H9 (cell line): ENCODE measurements around the gene FAM83F. TPM values are rescaled to one million over a fixed set of nuclear protein-coding genes. Genes with fewer than 3 reads are reported as not detected.

Experiments
- DNase-seq: peaks from one replicate; pipeline ENCODE4 v3.0.0-alpha.2; 2017
- H2AFZ ChIP-seq: one replicate; pipeline ENCODE4 v1.6.1; 2013; ENCODE audit warnings: mild to moderate bottlenecking, low read length, control low read depth, moderate library complexity
- H2AK5ac ChIP-seq: 2 replicates; pipeline ENCODE4 v1.6.1; 2013; ENCODE audit warnings: low read length, control low read depth, mixed read lengths; ENCODE audit not compliant: insufficient read length
- H2BK120ac ChIP-seq: one replicate; pipeline ENCODE4 v1.6.1; 2013; ENCODE audit warnings: low read depth, mild to moderate bottlenecking, low read length, control low read depth, inconsistent platforms; ENCODE audit not compliant: poor library complexity, severe bottlenecking
- H2BK12ac ChIP-seq: 2 replicates; pipeline ENCODE4 v1.6.1; 2013; ENCODE audit warnings: low read length, control low read depth, mixed read lengths, low read depth; ENCODE audit not compliant: insufficient read length
- H2BK15ac ChIP-seq: 2 replicates; pipeline ENCODE4 v1.6.1; 2013; ENCODE audit warnings: low read depth, low read length, control low read depth
- H2BK20ac ChIP-seq: one replicate; pipeline ENCODE4 v1.6.1; 2013; ENCODE audit warnings: low read depth, mild to moderate bottlenecking, low read length, control low read depth, inconsistent platforms; ENCODE audit not compliant: poor library complexity, severe bottlenecking
- H2BK5ac ChIP-seq: 2 replicates; pipeline ENCODE4 v1.6.1; 2013; ENCODE audit warnings: low read length, control low read depth, mixed read lengths; ENCODE audit not compliant: insufficient read length
- H3K14ac ChIP-seq: 2 replicates; pipeline ENCODE4 v1.6.1; 2013; ENCODE audit warnings: low read length, control low read depth; ENCODE audit not compliant: insufficient read depth
- H3K18ac ChIP-seq: 2 replicates; pipeline ENCODE4 v1.6.1; 2013; ENCODE audit warnings: low read depth, mild to moderate bottlenecking, mixed read lengths, low read length, control low read depth; ENCODE audit not compliant: insufficient read length
- H3K23ac ChIP-seq: 2 replicates; pipeline ENCODE4 v1.6.1; 2013; ENCODE audit warnings: low read length, control low read depth, mixed read lengths, low read depth; ENCODE audit not compliant: insufficient read length
- H3K23me2 ChIP-seq: 2 replicates; pipeline ENCODE4 v1.6.1; 2013; ENCODE audit warnings: low read depth, mild to moderate bottlenecking, mixed read lengths, low read length, control low read depth; ENCODE audit not compliant: insufficient read length, poor library complexity, severe bottlenecking
- H3K27ac ChIP-seq: 2 replicates; pipeline ENCODE4 v1.5.1; 2013; ENCODE audit warnings: low read length, control low read depth, mixed read lengths, low read depth; ENCODE audit not compliant: insufficient read length
- H3K27me3 ChIP-seq: 2 replicates; pipeline ENCODE4 v1.6.1; 2013; ENCODE audit warnings: low read length, control low read depth, inconsistent platforms; ENCODE audit not compliant: insufficient read depth
- H3K4ac ChIP-seq: 2 replicates; pipeline ENCODE4 v1.6.1; 2013; ENCODE audit warnings: low read depth, mild to moderate bottlenecking, control low read depth, inconsistent platforms, low read length, moderate library complexity
- H3K4me1 ChIP-seq: 2 replicates; pipeline ENCODE4 v1.6.1; 2013; ENCODE audit warnings: low read length, control low read depth, inconsistent platforms; ENCODE audit not compliant: insufficient read depth
- H3K4me2 ChIP-seq: 2 replicates; pipeline ENCODE4 v1.6.1; 2013; ENCODE audit warnings: low read length, control low read depth, mixed read lengths; ENCODE audit not compliant: insufficient read length, insufficient read depth
- H3K56ac ChIP-seq: 2 replicates; pipeline ENCODE4 v1.6.1; 2013; ENCODE audit warnings: low read depth, mild to moderate bottlenecking, mixed read lengths, low read length, control low read depth; ENCODE audit not compliant: insufficient read length
- H3K79me1 ChIP-seq: 2 replicates; pipeline ENCODE4 v1.6.1; 2013; ENCODE audit warnings: low read depth, mild to moderate bottlenecking, moderate library complexity, low read length, control low read depth, inconsistent platforms; ENCODE audit not compliant: insufficient read depth, poor library complexity, severe bottlenecking
- H3K79me2 ChIP-seq: 2 replicates; pipeline ENCODE4 v1.6.1; 2013; ENCODE audit warnings: low read length, control low read depth, inconsistent platforms; ENCODE audit not compliant: insufficient read depth
- H3K9ac ChIP-seq: 2 replicates; pipeline ENCODE4 v1.6.1; 2013; ENCODE audit warnings: low read length, control low read depth, mixed read lengths; ENCODE audit not compliant: insufficient read length; ENCODE audit errors: extremely low read depth
- H3K9me3 ChIP-seq: one replicate; pipeline ENCODE4 v1.6.1; 2013; ENCODE audit warnings: low read depth, low read length, inconsistent platforms; ENCODE audit not compliant: control insufficient read depth
- H3T11ph ChIP-seq: one replicate; pipeline ENCODE4 v1.6.1; 2013; ENCODE audit warnings: mild to moderate bottlenecking, low read length, control low read depth, inconsistent platforms
- H4K20me1 ChIP-seq: one replicate; pipeline ENCODE4 v1.6.1; 2013; ENCODE audit not compliant: control insufficient read depth, insufficient read length, insufficient read depth
- H4K5ac ChIP-seq: 2 replicates; pipeline ENCODE4 v1.6.1; 2013; ENCODE audit warnings: low read depth, mild to moderate bottlenecking, mixed read lengths, low read length, control low read depth; ENCODE audit not compliant: insufficient read length
- H4K8ac ChIP-seq: replicated peaks from 2 replicates; pipeline ENCODE4 v1.6.1; 2013; ENCODE audit warnings: low read length, control low read depth, mixed read lengths, low read depth; ENCODE audit not compliant: insufficient read length
- H4K91ac ChIP-seq: 2 replicates; pipeline ENCODE4 v1.6.1; 2013; ENCODE audit warnings: low read depth, mild to moderate bottlenecking, moderate library complexity, mixed read lengths, low read length, control low read depth; ENCODE audit not compliant: insufficient read length
- H3K27ac Mint-ChIP-seq, 3 experiments: 2 replicates in 2 of 3; 3 replicates in 1 of 3; pipeline ENCODE4 v1.8.0; 2020 to 2021; ENCODE audit warnings: mixed read lengths in 3 of 3, mild to moderate bottlenecking in 1 of 3, moderate library complexity in 1 of 3
- H3K27me3 Mint-ChIP-seq: 2 replicates; pipeline ENCODE4 v1.8.0; 2021; ENCODE audit warnings: low read depth, mild to moderate bottlenecking, moderate library complexity, mixed read lengths
- H3K36me3 Mint-ChIP-seq, 3 experiments: 2 replicates in 2 of 3; 3 replicates in 1 of 3; pipeline ENCODE4 v1.8.0; 2020 to 2021; ENCODE audit warnings: low read depth in 3 of 3, mixed read lengths in 3 of 3; ENCODE audit not compliant: insufficient read depth in 1 of 3
- H3K4me1 Mint-ChIP-seq, 2 experiments: 2 replicates each; pipeline ENCODE4 v1.8.0; 2020; ENCODE audit warnings: mixed read lengths in 2 of 2
- H3K4me3 Mint-ChIP-seq, 2 experiments: 2 replicates in 1 of 2; 3 replicates in 1 of 2; pipeline ENCODE4 v1.8.0; 2020 to 2021; ENCODE audit warnings: mild to moderate bottlenecking in 2 of 2, mixed read lengths in 2 of 2, moderate library complexity in 1 of 2
- H3K9me3 Mint-ChIP-seq, 2 experiments: 2 replicates in 1 of 2; 3 replicates in 1 of 2; pipeline ENCODE4 v1.8.0; 2020; ENCODE audit warnings: mild to moderate bottlenecking in 2 of 2, mixed read lengths in 2 of 2, moderate library complexity in 1 of 2
- WGBS: extraction: QIAGEN DNeasy Blood & Tissue Kit; methylation state at CpG from one replicate; pipeline ENCODE4 v1.1.7; 2013; ENCODE audit warnings: missing lambda C conversion rate, low lambda C conversion rate, mixed read lengths; ENCODE audit not compliant: insufficient read length; ENCODE audit errors: extremely low coverage; 5-methylcytosine and 5-hydroxymethylcytosine counted together
- total RNA-seq: library from RNA; stranded (reverse); gene quantifications from 2 replicates; pipeline ENCODE4 v1.2.1, GENCODE V29; 2021
- TF ChIP-seq, protein P1 (sequence below): fragments of 200-600 bp; sonication (generic); conservative IDR thresholded peaks from 3 replicates; pipeline ENCODE4 v1.8.0; 2021; ENCODE audit warnings: antibody characterized with exemption, mild to moderate bottlenecking

The FAM83F gene
- total RNA-seq, 1 experiment from 2014 or later = 17.4 TPM

DNA sequence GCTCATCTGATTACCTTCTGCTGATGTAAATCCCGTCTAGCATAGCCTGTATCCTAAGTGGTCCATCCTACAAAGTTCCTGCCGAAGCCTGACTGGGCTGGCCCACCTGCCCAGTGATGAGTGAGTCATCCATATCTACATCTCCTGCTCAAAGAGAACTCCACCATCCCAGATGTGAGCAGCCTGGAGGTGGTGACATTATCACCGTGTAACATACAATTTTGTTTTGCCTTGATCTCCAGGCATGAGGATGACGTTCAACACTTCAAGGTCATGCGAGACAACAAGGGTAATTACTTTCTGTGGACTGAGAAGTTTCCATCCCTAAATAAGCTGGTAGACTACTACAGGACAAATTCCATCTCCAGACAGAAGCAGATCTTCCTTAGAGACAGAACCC lies 29.0 kb upstream of the FAM83F start:
- no peaks in the 10 kb centered on the region for H3K9me3 ChIP-seq
- H2BK5ac ChIP-seq = no peak overlapping the region
- H3K56ac ChIP-seq = no peak overlapping the region
- H3K9ac ChIP-seq = no peak overlapping the region
- no peaks in the 10 kb centered on the region for H3K79me2 ChIP-seq
- H3K4me2 ChIP-seq = no peak overlapping the region
- H3K14ac ChIP-seq = no peak overlapping the region
- WGBS = no CpG with 5 or more reads among the region's 5 CpGs
- H3K79me1 ChIP-seq = no peaks in the 10 kb centered on the region
- H2BK20ac ChIP-seq = no peak overlapping the region
- peaks cover 13 to 14% of the 10 kb centered on the region in 2 experiments for H3K4me1 Mint-ChIP-seq
- H2BK12ac ChIP-seq = no peak overlapping the region
- H3K23me2 ChIP-seq = no peaks in the 10 kb centered on the region
- H2AFZ ChIP-seq = no peak overlapping the region
- H3K4me3 Mint-ChIP-seq = no peak overlapping the region
- H4K91ac ChIP-seq = no peak overlapping the region
- H3K36me3 Mint-ChIP-seq = no peaks in the 10 kb centered on the region
- no peak overlapping the region for H4K5ac ChIP-seq
- H2BK120ac ChIP-seq = no peak overlapping the region
- H4K20me1 ChIP-seq = no peaks in the 10 kb centered on the region
- H4K8ac ChIP-seq = no peak overlapping the region
- TF ChIP-seq, protein P1, sequence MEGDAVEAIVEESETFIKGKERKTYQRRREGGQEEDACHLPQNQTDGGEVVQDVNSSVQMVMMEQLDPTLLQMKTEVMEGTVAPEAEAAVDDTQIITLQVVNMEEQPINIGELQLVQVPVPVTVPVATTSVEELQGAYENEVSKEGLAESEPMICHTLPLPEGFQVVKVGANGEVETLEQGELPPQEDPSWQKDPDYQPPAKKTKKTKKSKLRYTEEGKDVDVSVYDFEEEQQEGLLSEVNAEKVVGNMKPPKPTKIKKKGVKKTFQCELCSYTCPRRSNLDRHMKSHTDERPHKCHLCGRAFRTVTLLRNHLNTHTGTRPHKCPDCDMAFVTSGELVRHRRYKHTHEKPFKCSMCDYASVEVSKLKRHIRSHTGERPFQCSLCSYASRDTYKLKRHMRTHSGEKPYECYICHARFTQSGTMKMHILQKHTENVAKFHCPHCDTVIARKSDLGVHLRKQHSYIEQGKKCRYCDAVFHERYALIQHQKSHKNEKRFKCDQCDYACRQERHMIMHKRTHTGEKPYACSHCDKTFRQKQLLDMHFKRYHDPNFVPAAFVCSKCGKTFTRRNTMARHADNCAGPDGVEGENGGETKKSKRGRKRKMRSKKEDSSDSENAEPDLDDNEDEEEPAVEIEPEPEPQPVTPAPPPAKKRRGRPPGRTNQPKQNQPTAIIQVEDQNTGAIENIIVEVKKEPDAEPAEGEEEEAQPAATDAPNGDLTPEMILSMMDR = no peak
- no peak overlapping the region for H3K27ac Mint-ChIP-seq
- no peaks in the 10 kb centered on the region for H3K27me3 ChIP-seq
- no peaks in the 10 kb centered on the region for H3K9me3 Mint-ChIP-seq
- H2BK15ac ChIP-seq = no peak overlapping the region
- H3K27me3 Mint-ChIP-seq = peaks cover 21% of the 10 kb centered on the region
- no peak overlapping the region for H3K23ac ChIP-seq
- no peaks in the 10 kb centered on the region for H3K4me1 ChIP-seq
- H3K27ac ChIP-seq = no peak overlapping the region
- H3K18ac ChIP-seq = no peak overlapping the region
- no peak for DNase-seq
- H3T11ph ChIP-seq = no peak overlapping the region
- H2AK5ac ChIP-seq = no peak overlapping the region
- H3K4ac ChIP-seq = no peak overlapping the region
